GM12878 (cell line): Measurements from ENCODE around the gene SBNO1. TPM values are rescaled to one million over a fixed set of nuclear protein-coding genes. Genes with fewer than 3 reads are reported as not detected.

Source experiments
- ATAC-seq: fragments of 200-7000 bp; cut with Tn5 transposase; 3 replicates; pipeline ENCODE4 v1.9.1; 2020; ENCODE audit warnings: mild to moderate bottlenecking, moderate library complexity
- BruUV-seq: library from RNA; stranded (reverse); fragments of 400-500 nt; replicated peaks from 2 replicates; lab custom pipeline; 2021; lab: Mats Ljungman, UMichigan
- CTCF ChIA-PET: fragments of 300-600 bp; sonication (Branson Sonifier 250); formaldehyde crosslinking; extraction: SDS; loops from one replicate; lab custom pipeline; 2021; ENCODE audit warnings: inconsistent platforms; lab: Yijun Ruan, JAX
- POLR2A ChIA-PET: fragments of 350-600 bp; formaldehyde crosslinking; extraction: SDS; loops from one replicate; lab custom pipeline; 2021; ENCODE audit warnings: inconsistent platforms; lab: Charles Lee
- RAD21 ChIA-PET: fragments of 300-600 bp; sonication (Branson Sonifier 250); formaldehyde crosslinking; loops from one replicate; lab custom pipeline; 2023; ENCODE audit warnings: antibody characterized with exemption; ENCODE audit not compliant: unreplicated experiment; lab: Charles Lee
- SMC1A ChIA-PET: fragments of 300-600 bp; sonication (Branson Sonifier 250); formaldehyde crosslinking; loops from one replicate; lab custom pipeline; 2023; ENCODE audit not compliant: unreplicated experiment, uncharacterized antibody; lab: Charles Lee
- DNase-seq: peaks from one replicate; pipeline ENCODE4 v3.0.0-alpha.2; 2011; ENCODE audit warnings: low read depth, low spot score
- FAIRE-seq: peaks from 3 replicates; lab custom pipeline; 2011; peaks lifted over from hg19 to GRCh38; lab: Jason Lieb, UNC
- H2AFZ ChIP-seq: 2 replicates; pipeline ENCODE4 v1.6.0; 2011; ENCODE audit warnings: low read depth, low read length, control low read depth; ENCODE audit not compliant: control insufficient read depth
- H3K27ac ChIP-seq: 2 replicates; pipeline ENCODE4 v1.5.1; 2011; ENCODE audit warnings: control low read depth; ENCODE audit not compliant: control insufficient read depth, insufficient read depth
- H3K27me3 ChIP-seq, 2 experiments: replicated peaks in 1 of 2; 2 replicates each; pipeline versions ENCODE4 v1.6.0 to v1.6.1; 2011; ENCODE audit warnings: low read length in 1 of 2; ENCODE audit not compliant: control insufficient read depth in 2 of 2, insufficient read depth in 2 of 2
- H3K36me3 ChIP-seq, 2 experiments: 2 replicates each; pipeline ENCODE4 v1.5.1; 2011; ENCODE audit warnings: low read length in 1 of 2; ENCODE audit not compliant: control insufficient read depth in 2 of 2, insufficient read depth in 2 of 2
- H3K4me1 ChIP-seq: 2 replicates; pipeline ENCODE4 v1.6.1; 2011; ENCODE audit warnings: mild to moderate bottlenecking, low read length, moderate library complexity, mixed read lengths; ENCODE audit not compliant: control insufficient read depth, insufficient read depth
- H3K4me2 ChIP-seq: 2 replicates; pipeline ENCODE4 v1.6.0; 2011; ENCODE audit warnings: control low read depth; ENCODE audit not compliant: control insufficient read depth, insufficient read depth
- H3K4me3 ChIP-seq: fragments of 200-600 bp; sonication (generic); 2 replicates; pipeline ENCODE4 v1.5.1; 2016
- H3K79me2 ChIP-seq: 2 replicates; pipeline ENCODE4 v1.6.0; 2011; ENCODE audit warnings: low read length; ENCODE audit not compliant: control insufficient read depth, insufficient read depth
- H3K9ac ChIP-seq: 2 replicates; pipeline ENCODE4 v1.8.0; 2011; ENCODE audit warnings: low read length, control low read depth, mixed read lengths; ENCODE audit not compliant: control insufficient read depth, insufficient read depth
- H3K9me3 ChIP-seq: replicated peaks from 3 replicates; pipeline ENCODE4 v1.5.1; 2011; ENCODE audit warnings: mild to moderate bottlenecking, low read length; ENCODE audit not compliant: control insufficient read depth, insufficient read depth
- H4K20me1 ChIP-seq: 2 replicates; pipeline ENCODE4 v1.6.0; 2011; ENCODE audit not compliant: control insufficient read depth, insufficient read depth
- MEF2B ChIP-seq: fragments of 450-650 bp; IDR thresholded peaks from 2 replicates; pipeline ENCODE4 v1.6.1; 2018; ENCODE audit warnings: mild to moderate bottlenecking, moderate library complexity; ENCODE audit not compliant: partially characterized antibody, poor library complexity, severe bottlenecking
- RBBP5 ChIP-seq: fragments of 200-600 bp; sonication (generic); conservative IDR thresholded peaks from 2 replicates; pipeline ENCODE4 v1.6.1; 2016
- WGBS: methylation state at CpG from one replicate; pipeline ENCODE4 v1.1.6; 2016; ENCODE audit warnings: low lambda C conversion rate; ENCODE audit not compliant: insufficient replicate concordance, insufficient coverage; ENCODE audit errors: missing lambda C conversion rate; 5-methylcytosine and 5-hydroxymethylcytosine counted together
- in situ Hi-C: fragments of 300-500 bp; cut with MboI; formaldehyde crosslinking; loops from 9 replicates; pipeline ENCODE4 v1.14.3; 2018; ENCODE audit warnings: mixed read lengths
- intact Hi-C: fragments of 100-400 bp; cut with micrococcal nuclease; formaldehyde crosslinking; loops from one replicate; pipeline ENCODE4 v1.14.2; 2022; ENCODE audit not compliant: unreplicated experiment
- polyA plus RNA-seq, 11 experiments: library from polyadenylated mRNA; depleted of rRNA in 4 of 11; unstranded in 6 of 11; stranded (reverse) in 5 of 11; fragments of >200 nt; fragmentation: Nextera tagmentation in 4 of 11; fragmentation: Illumina TruSeq in 1 of 11; extraction: Ambion mirVana in 4 of 11; extraction: Trizol in 1 of 11; gene quantifications; 1 replicate in 1 of 11; 2 replicates in 10 of 11; pipeline versions ENCODE4 v1.2.1 to v1.2.3, GENCODE V29; 2011 to 2016; ENCODE audit warnings: inconsistent platforms in 2 of 11, missing spikeins in 2 of 11, low read depth in 1 of 11
- total RNA-seq, 4 experiments: library from RNA; depleted of rRNA in 3 of 4; stranded (reverse); fragments of >200 nt in 3 of 4; fragmentation: Illumina TruSeq in 1 of 4; extraction: Trizol in 1 of 4; gene quantifications; 2 replicates each; pipeline versions ENCODE4 v1.2.1 to v1.2.3, GENCODE V29; 2013 to 2021
- TF ChIP-seq, protein P1 (sequence below): fragments of 150-350 bp; IDR thresholded peaks from 2 replicates; pipeline ENCODE4 v1.6.1; 2014; ENCODE audit warnings: mild to moderate bottlenecking, low read depth, low read length

Gene SBNO1
- total and polyA plus RNA-seq, 10 of the 15 experiments (the other 5 are each of a cell fraction or from before 2014, with no cell fraction given), result 7.5 to 39.7 (median 20.9) TPM

DNA sequence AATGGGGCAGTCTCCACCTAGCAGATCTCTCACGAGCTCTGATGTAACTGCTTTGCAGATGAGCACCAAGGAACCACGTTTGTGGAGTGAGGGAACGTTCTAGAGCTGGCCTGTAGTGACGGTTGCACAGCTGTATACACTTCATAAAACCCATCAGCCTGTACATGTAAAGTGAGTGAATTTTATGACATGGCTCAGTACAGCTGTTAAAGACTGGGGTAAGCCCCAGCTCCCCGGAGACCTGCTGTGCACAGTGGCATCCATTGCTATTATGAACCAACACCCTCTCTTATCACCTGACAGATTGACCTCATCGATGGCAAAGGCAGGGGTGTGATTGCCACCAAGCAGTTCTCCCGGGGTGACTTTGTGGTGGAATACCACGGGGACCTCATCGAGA is 39.9 kb upstream of the SBNO1 start:
- no peak for DNase-seq
- Histone ChIP-seq H3K9ac (no peak overlapping the region), H3K36me3 (peaks cover 17 to 19% of the 10 kb centered on the region in 2 experiments), H3K27me3 (no peaks in the 10 kb centered on the region), H3K27ac (no peak overlapping the region), H3K4me2 (no peak overlapping the region), H3K4me1 (no peaks in the 10 kb centered on the region), H2AFZ (no peak overlapping the region), H3K79me2 (no peaks in the 10 kb centered on the region; the same call in none of the 2 replicates), H3K9me3 (no peaks in the 10 kb centered on the region), H4K20me1 (no peaks in the 10 kb centered on the region), H3K4me3 (no peak overlapping the region)
- ChIA-PET CTCF (no interaction called here), SMC1A (interaction anchor here (1.0 to 1.5 kb wide), 4 partner anchors 12 to 60 kb away, joined by 3 to 4 read pairs (median 4); no protein-coding TSS in a partner anchor), POLR2A (interaction anchor here (0.6 kb wide), 1 partner anchor 48 kb away, joined by 3 read pairs; no protein-coding TSS in a partner anchor), RAD21 (interaction anchor here (1.2 kb wide), 1 partner anchor 20 kb away, joined by 4 read pairs; the partner anchor contains the start of gene KMT5A)
- TF ChIP-seq, protein P1, sequence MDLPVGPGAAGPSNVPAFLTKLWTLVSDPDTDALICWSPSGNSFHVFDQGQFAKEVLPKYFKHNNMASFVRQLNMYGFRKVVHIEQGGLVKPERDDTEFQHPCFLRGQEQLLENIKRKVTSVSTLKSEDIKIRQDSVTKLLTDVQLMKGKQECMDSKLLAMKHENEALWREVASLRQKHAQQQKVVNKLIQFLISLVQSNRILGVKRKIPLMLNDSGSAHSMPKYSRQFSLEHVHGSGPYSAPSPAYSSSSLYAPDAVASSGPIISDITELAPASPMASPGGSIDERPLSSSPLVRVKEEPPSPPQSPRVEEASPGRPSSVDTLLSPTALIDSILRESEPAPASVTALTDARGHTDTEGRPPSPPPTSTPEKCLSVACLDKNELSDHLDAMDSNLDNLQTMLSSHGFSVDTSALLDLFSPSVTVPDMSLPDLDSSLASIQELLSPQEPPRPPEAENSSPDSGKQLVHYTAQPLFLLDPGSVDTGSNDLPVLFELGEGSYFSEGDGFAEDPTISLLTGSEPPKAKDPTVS, result no peak
- TF ChIP-seq MEF2B (peak; percentile 15), RBBP5 (no peak)
- BruUV-seq, result no TSS peak
- intact Hi-C loops, result no loop called here
- no peak for FAIRE-seq
- WGBS, result 66% methylated on average over 9 of the region's 9 CpGs
- peak; percentile 44 for ATAC-seq
- in situ Hi-C loops, result no loop called here
